HuH-7 (cell line): ENCODE measurements around the gene UBE3C.
"Not testable (repeated sequence)": the region's sequence is repeated elsewhere in the genome, so short reads cannot be mapped to it uniquely, and the experiment has no call there.

ENCODE experiments used
- DNase-seq: peaks from one replicate; pipeline ENCODE4 v3.0.0; 2011; ENCODE audit warnings: low spot score

UBE3C gene

DNA sequence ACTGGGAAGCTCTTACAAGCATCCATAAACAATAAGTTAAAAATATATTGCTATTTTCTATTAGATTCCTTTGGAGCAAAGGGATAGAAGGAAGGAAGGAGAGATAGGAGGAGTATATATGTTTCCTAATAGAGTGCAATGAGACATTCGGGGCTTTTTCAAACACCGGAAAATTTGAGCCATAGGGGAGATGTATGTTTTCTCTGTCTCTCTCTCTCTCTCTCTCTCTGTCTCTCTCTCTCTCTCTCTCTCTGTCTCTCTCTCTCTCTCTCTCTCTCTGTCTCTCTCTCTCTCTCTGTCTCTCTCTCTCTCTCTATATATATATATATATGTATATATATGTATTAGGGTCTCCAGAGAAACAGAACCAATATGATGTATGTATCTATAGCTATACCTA is 7.9 kb upstream of the UBE3C start:
- not testable (repeated sequence) for DNase-seq

DNA sequence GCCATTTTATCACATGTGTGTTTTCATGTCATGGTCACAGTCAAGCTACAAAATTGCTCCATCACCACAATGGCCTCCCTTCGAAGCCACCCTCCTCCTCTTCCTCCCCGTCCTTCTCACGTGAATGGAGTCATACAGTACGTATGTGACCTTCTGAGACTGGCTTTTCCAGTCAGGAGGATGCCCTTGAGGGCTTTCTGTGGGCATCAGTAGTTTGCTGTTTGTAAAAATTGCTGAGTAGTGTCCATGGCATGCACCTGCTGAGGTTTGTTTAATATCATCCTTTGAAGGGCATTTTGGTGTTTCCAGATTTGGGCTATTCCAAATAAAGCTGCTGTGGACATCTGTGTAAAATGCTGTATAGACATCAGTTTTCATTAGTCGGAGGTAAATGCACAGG is 5.9 kb upstream of the UBE3C start:
- no peak for DNase-seq

DNA sequence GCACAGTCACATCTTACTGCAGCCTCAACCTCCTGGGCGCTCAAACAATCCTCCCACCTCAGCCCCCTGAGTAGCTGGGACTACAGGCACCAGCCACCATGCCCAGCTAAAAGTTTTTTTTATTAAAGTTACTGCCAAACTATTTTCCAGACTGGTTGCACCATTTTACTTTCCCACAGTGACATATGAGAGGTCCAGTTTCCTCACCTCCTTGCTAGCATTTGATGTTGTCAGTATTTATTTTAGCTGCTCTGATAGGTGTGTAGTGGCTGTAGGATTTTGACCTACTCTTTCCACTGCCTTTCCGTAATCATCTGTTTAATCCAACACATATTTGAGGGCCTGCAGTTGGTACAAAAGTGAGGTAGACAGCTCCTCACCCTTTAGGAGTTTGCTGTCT is 5.4 kb upstream of the UBE3C start:
- no peak for DNase-seq

DNA sequence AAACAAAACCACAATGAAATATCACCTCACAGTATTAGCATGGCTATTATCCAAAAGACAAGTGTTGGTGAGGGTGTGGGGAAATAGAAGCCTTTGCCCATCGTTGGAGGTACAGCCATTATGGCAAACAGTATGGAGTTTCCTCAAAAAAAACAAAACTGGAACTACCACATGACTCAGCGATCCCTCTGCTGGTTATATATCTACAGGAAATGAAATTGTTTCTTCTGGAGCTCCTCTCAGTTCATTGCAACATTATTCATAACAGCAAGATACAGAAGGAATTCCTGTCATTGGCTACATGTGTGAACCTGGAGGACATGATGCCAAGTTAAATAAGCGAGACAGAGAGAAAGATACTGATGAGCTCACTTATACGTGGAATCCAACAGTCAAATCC is 2.4 kb upstream of the UBE3C start:
- peak; percentile 45 for DNase-seq

DNA sequence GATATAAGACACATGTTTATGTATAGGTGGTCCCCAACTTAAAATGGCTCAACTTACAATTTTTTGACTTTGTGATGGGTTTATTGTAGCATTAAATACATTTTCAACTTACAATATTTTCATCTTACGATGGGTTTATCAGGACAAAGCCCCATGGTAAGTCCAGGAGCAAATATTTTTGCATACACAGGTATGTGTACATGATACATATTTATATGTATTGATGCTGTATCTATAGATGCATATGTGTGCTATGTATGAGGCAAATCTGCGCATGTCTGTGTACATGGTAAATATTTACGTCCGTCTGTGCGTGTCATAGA is 664 bp upstream of the UBE3C start:
- DNase-seq = no peak

DNA sequence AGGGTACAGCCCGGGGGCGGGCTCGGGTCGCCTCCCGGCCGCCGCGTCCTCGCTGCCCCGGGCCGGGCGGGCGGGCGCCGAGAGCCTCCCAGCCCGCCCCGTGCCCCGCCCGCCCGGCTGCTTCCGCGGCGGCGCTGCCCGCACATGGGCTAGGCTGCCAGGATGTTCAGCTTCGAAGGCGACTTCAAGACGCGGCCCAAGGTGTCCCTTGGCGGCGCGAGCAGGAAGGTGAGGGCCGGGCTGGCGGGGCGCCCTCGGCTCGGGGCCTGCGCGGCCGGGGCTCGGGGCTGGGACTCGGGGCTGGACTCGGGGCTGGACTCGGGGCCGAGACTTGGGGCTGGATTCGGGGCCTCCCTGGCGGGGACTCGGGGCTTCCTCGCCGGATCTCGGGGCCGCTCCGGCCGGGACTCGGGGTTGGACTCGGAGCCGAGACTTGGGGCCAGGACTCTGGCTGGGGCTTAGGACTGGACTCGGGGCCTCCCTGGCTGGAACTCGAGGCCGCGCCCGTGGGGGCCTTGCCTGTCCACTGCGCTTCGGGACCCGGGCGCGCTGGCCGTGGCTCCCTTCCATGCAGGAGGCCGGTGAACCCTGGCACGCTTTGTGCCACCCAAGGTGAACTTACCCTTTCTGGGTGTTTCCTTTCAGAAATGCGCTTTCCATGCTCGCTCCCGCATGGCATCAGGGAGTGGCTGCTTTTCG is 534 bp downstream of the UBE3C start:
- peak; percentile 46 for DNase-seq

DNA sequence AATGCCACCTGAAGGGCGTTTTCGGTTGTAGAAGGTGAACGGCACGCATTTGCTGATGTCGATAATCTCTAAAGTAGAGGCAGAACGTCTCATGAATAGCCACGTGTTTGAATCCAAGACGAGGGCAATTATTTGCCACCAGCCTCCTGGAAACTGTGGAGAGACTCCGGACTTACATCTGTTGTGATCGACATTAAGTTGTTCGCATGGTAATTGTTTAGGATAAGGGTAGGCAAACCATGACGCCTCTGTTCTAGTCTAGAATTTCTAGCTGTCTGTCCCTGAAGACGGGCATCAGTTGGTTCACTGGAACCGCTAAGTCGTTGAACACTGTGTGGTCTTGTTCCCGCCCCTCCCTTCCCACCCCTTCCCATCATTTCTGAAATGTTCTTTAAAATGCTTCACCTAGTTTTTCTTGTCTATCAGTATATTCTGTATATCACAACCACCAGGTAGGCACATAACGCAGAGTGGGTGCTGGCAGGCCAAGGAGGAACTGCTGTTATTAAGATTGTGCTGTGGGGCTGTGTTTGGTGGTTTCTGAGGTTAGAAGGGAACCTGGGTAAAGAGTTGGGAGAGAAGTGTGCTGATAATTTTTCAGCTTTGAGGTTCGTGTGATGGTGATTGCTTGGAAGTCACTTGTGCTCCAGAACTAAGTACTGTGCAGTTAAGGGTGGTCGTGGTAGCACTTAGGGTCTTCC is 1.2 kb downstream of the UBE3C start:
- DNase-seq = no peak

DNA sequence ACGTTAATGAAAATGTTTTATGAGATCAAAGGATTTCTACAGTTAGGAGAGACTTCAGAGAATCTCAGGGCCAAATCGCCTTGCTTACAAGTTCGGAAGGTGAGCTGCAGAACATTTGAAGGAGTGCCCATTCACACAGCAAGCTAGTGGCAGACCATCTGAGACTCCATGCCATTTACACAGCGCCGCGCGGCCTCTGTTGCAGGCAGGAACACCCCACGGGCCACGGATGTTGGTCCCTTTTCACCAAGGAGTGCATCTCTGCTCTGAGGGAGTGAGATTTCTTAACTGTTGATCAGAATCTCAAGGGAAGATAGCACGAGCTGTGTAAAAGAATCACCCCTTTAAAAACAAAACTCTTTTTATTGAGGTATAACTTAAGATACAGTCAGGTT is 1.8 kb downstream of the UBE3C start:
- no peak for DNase-seq

DNA sequence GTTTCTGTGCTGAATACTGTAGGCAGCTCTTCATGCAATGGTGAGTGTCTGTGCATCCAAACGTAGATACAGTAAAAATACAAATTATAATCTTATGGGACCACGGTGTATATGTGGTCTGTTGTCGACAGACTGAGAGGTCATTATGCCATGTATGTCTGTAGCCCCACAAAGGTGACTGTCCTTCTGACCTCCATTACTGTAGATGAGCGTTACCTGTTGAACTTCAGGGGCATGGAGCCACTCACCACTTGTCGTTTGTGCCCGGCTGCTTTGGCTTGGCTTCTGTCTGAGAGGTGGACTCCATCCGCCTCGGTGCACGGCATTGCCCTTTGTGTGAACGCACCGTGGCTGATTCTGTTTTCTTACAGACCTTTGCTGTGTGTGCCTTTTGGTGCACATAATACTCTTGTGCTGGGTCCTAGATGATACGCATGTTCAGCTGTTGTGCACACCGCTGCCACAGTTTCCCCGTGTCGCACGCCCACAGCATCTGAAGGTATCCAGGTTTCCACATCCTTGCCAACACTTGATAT is 2.9 kb downstream of the UBE3C start:
- no peak for DNase-seq

DNA sequence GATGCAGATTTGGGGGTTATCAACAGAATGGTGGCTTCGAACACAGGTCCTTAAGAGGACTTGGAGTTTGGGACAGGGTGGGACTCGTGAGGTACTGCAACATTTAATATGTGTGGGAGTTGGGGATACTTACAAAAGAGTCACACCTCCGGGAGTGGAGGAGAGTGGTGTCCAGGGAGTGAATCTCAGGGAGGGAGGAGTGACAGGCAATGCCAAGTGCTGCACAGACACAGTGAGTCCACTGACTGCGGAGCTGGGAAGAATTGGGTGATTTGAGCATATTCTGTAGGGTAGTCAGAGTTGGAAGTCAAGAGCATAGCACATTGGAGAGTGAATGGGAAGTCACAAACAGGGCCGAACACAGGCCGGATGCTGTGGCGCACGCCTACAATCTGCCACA is 5.1 kb downstream of the UBE3C start:
- DNase-seq = no peak

DNA sequence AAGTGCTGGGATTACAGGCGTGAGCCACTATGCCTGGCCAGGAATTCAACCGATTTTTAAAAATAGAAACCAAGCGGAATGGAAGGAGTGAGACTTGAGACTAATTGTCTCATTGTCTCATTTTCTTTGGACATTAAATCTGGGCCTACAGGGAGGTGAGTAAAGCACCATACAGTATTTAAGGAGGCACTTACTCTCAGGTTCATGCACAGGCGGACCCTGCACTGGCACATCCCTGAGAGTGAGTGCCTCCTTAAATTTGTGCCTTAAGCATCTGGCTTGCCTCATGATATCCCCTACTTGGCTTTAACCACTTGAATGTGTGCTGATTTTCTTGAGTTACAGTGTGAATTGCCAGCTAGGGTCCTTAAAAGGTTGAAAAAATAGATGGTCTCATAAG is 10.6 kb downstream of the UBE3C start:
- DNase-seq = no peak

DNA sequence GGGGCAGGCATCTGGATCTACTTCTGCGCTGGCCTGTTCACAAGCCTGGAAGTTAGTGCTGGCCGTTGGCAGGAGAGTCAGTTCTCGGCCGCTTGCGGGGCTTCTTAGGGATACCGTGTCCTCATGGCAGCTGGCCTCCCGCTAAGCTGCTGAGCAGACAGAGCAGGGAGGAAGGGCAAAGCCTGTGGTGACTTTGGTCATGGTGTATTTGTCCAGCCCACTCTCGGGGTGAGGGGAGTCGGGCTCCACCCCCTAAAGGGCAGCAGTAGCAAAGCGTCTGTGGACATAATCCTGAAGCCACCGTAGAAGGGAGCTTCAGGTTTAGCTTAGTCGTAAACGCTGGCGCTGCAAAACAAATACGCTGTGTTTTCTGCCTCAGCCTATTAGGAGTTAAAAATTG is 12.2 kb downstream of the UBE3C start:
- peak; percentile 70 for DNase-seq

DNA sequence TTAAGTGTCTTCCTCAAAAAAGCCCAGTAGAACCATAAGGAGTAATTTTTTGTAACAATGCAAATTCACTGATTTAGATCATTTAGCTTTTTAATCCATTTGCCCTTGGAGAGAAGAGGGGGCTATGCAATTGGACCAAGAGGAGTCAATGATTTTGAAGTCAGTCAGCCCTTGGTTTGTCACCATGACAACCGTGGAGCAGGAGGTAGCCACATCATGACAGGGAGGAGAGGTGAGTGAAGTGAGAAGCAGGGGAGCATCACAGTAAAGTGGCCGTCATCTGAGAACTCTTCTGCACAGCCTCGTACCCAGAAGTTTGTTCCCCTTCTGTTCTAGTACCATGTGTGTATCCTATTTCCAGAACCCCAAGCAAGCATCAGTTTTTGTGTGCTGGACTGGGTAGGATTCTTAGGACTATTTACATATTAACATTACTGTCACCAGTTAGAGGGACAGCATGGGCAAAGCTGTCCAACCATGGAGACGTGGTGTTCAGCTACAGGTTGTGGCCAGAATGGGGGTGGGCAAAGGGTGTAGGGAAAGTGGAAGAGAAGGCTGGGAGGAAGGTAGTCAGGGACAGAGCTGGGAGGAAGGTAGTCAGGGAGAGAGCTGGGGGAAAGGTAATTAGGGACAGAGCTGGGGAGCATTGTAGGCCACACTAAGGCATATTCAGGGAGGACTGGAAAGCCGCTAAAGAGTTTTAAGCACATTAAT is 13.1 kb downstream of the UBE3C start:
- DNase-seq = no peak

DNA sequence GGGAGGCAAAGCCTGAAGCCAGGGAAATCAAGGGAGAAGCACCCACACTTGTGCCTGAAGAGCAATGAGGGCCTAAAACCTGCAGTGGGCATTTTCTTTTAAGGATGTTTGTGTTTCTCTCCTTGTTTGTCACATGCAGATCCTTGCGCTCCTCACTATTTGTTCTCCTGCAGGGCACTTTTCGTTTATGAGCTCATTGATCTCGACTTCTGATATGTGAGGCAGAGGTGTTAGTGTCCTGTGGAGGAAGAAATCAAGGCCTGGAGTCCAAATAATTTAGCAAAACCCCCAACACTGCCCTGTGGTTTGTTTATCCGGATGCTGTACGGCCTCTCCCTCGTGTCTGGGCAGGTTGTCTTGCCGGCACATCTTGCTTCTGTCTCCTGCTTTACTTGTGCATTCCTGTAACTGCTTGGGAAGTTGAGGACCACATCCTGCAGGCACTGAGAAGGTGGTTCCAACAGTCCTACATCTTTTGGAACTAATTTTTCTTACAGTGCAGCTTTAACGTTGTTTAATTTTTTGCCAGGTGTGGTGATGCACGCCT is 13.7 kb downstream of the UBE3C start:
- no peak for DNase-seq

DNA sequence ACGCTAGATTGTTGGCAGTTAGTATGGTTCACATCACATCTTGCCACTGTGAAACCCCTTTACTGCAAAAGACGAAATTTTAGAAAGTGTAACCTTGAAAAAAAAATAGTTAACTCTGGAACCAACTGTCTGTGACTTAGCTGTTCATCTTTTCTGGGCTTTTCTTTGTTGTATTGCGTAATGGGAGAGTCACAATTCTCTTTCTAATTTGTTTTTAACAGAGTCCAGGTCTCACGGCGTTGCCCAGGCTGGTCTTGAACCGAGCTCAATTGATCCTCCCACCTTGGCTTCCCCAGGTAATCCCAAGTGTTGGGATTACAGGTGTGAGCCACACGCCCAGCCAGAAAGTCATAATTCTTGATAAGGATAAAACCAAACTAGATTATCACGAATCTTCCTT is 14.5 kb downstream of the UBE3C start:
- no peak for DNase-seq

DNA sequence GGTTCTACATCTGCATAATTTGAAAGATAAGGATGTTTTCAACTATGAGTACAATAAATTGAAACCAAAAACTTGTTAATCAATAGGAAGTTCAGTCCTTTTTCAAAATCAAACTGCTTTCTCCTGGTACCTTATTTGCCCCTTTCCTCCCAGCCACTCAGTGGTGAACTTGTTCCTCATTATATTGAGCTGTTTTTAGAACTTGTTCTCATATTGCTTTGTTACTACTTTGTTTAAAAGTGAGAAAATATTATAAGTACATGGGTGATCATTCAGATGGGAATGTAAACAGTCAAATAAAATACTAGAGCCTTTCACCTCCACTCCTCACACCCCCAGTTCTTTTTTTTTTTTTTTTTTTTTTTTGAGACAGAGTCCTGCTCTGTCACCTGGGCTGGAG is 17.2 kb downstream of the UBE3C start:
- no peak for DNase-seq

DNA sequence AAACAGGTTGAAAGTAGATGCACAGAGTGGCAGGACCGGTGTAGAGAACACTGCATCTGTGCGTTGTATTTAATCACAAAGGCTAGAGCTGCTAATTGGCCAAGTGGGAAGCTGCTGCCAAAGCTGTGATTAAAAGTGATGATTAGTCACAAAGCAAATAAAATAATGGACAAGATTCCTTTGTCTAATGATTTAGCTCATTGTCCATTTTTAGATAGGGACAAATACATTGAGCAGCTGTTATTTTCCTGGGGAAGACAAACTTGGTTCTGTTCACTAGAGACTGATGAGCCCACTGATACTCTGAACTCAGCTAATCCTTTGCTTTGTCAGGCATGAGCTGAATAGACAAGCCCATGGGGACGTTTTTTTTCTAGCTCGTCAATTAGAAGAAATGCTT is 19.7 kb downstream of the UBE3C start:
- DNase-seq = no peak

DNA sequence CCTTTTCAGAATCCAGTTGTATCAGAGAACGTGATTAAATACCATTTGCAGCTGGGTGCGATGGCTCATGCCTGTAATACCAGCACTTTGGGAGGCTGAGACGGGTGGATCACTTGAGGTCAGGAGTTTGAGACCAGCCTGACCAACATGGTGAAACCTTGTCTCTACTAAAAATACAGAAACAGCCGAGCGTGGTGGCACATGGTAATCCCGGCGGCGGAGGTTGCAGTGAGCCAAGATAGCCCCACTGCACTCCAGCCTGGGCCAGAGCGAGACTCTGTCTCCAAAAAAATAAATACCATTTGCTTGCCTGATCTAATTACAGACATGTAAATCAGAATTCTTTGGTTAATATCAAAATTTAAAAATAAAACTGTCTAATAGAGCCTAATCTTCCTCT is 20.8 kb downstream of the UBE3C start:
- DNase-seq = not testable (repeated sequence)

DNA sequence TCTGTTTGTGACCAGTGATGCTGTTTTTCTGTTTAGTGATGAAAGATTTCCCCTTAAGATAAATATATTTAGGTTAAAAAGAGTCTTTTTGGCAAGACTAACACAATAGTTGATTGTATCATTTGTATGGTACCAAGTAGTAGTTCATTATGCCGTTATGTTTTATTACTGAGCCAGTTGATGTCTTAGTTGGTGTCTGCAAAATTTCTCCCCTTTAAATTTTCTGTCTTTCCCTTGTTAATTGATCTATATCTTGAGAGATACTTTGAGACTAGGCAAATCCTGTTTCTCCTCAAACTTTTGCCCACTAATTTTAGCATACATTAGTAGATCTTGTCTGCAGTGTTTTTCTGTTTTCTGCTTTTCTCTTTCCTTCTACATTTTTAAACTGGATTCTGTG is 21.7 kb downstream of the UBE3C start:
- no peak for DNase-seq

DNA sequence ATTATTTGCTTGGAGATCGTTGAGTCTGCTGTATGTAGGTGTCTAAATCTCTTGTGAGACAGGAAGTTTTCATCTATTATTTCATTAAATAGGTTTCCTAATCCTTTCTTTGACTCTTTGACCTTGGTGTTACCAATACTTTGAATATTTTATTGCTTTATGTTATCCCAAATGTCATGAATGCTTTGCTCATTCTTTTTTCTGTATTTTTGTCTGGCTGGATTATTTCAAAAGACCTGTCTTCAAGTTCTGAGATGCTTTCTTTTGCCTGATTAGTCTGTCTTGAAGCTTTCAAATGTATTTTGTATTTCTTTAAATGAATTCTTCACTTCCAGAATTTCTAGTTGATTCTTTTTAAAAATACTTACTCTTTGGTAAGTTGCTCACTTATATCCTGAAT is 27.3 kb downstream of the UBE3C start:
- no peak for DNase-seq

DNA sequence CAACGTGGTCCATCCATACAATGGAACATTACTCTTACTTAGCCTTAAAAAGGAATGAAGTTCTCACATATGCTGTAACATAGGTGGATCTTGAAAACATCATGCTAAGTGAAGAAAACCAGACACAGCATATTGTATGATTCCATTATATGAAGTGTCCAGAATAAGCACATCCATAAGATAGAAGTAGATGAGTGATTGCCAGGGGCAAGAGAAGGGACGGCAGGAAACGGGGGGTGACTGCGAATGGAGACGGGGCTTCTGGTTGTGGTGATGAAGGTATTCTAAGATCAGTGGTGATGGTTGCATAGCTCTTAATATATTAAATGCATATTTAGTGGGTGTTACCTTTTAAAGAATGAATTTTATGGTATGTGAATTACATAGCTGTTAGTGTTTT is 29.8 kb downstream of the UBE3C start:
- no peak for DNase-seq

DNA sequence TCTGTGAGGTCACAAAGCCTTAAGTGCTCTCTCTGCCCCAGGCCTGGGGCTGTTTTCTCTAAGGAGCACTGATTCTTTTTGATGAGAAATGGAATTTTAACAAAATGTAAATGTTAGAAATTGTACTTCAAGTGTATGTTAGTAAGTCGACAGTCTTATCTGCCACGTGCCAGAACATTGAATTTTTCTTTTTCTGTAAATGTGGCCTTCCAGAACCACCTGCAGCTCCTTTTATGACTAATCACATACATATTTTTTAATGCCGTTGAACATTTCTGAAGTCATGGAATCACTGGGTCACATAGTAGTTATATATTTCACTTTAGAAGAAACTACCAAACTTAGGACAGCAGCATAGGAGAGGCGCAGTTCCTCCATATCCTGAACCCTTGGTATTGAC is 38.0 kb downstream of the UBE3C start:
- no peak for DNase-seq

DNA sequence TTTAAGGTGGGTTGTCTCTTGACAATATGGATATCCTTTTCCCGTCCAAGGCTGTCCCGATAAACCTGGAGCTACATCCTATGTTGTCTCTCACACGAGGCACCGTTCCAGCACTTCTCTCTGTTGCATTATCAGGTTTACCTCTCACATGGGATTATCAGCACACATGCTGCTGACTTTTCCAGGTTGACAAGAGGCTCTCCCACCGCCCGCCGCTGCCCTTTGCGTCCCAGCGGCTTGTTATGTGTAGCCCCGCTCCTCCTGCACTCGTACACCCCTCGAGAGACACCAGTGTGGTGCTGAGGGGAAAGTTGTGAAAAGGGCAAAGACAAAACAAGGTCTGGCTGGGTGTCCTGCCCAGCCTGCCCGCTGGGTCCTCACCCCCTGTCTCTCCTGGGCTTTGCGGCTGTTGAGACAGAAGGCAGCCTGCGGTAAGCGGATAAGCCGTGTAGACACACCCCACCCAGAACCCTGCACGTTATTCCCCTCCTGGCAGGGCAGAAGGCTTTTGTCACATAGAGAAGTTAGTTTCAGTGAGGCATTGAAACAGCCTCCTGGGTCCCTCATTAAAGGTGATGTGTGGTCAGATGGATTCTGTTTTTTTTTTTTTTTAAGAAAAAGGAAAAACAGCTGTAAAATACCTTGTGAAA is 38.7 kb downstream of the UBE3C start:
- DNase-seq = no peak
